ENCODE results near the gene RCC1.
"Not testable (repeated sequence)": the region's sequence is repeated elsewhere in the genome, so short reads cannot be mapped to it uniquely, and the experiment has no call there.

The RCC1 gene

DNA sequence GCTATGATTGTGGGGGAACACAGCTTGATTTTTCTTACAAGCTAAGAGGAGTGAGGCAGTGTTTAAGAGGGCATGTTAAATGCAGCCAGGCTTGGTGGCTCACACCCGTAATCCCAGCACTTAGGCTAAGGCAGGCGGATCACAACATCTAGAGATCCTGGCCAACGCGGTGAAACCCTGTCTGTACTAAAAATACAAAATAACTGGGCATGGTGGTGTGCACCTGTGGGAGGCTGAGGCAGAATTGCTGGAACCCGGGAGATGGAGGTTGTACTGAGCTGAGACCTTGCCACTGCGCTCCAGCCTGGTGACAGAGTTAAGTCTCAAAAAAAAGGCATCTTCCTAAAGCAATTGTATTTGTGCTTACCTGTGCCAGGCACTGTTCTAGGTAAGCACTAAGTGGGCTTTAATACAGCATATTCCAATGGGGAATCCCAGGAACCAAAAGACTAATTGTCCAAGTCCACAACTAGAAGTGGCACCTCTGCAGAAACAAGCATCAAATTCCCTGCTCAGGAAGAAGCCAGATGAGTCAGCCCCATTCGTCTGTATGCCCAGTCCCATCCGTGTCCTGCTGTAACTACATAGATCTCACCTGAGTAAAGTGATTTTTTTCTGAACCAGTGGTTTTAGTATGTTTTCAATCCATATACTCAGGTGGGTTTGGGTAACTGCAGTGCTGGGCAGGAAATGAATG lies 4.6 kb downstream of the RCC1 start:
- TF ChIP-seq CTCF (IDR thresholded peaks at IDR 0.05; ENCODE audit: low read length) (no peak), EZH2 (optimal IDR thresholded peaks at IDR 0.05; ENCODE audit: low read depth, low read length) (no peak), EZH2phosphoT487 (IDR thresholded peaks at IDR 0.05; ENCODE audit: low read length) (no peak)
- peak overlapping the region; percentile 12; the same call in 1 of the 2 replicates for H3K4me3 ChIP-seq (ENCODE audit: low read length)
- H3K9ac ChIP-seq (ENCODE audit: low read length), result peak overlapping the region; percentile 87; the same call in 1 of the 2 replicates
- H3K4me1 ChIP-seq (ENCODE audit: low read length), result peaks cover 23% of the 10 kb centered on the region
- H3K27me3 ChIP-seq (replicated peaks; ENCODE audit: insufficient read depth, low read length), result no peaks in the 10 kb centered on the region
- peak overlapping the region; percentile 84 for H3K27ac ChIP-seq (ENCODE audit: low read length)
- H3K9me3 ChIP-seq (replicated peaks; ENCODE audit: insufficient read depth, low read length), result no peaks in the 10 kb centered on the region
- peaks cover 86% of the 10 kb centered on the region for H3F3A ChIP-seq (ENCODE audit: insufficient read depth, low read length)
- H3K9me2 ChIP-seq (replicated peaks; ENCODE audit: insufficient read depth, low read length), result no peaks in the 10 kb centered on the region
- no peak overlapping the region for H2AFZ ChIP-seq (ENCODE audit: low read length)
- H3K79me2 ChIP-seq (ENCODE audit: low read length), result peaks cover 50% of the 10 kb centered on the region
- peak; percentile 38 for DNase-seq
- H3K36me3 ChIP-seq (replicated peaks; ENCODE audit: insufficient read depth, low read length), result peaks cover 31% of the 10 kb centered on the region
- peak overlapping the region; percentile 89; the same call in 1 of the 2 replicates for H3K4me2 ChIP-seq (ENCODE audit: low read depth, low read length)
- H4K20me1 ChIP-seq (ENCODE audit: insufficient read depth, low read length), result peaks cover 40% of the 10 kb centered on the region

GRCh38 chr1:28510970-28511440 lies 5.2 kb downstream of the RCC1 start:
- Histone ChIP-seq H3K9me2 (replicated peaks; ENCODE audit: insufficient read depth, low read length) (no peaks in the 10 kb centered on the region), H3K4me2 (ENCODE audit: low read depth, low read length) (peak overlapping the region; percentile 89; the same call in 1 of the 2 replicates), H3K79me2 (ENCODE audit: low read length) (peaks cover 48% of the 10 kb centered on the region), H3K4me3 (ENCODE audit: low read length) (no peak overlapping the region), H3K9ac (ENCODE audit: low read length) (no peak overlapping the region; the same call in 1 of the 2 replicates), H3K9me3 (replicated peaks; ENCODE audit: insufficient read depth, low read length) (no peaks in the 10 kb centered on the region), H3F3A (ENCODE audit: insufficient read depth, low read length) (peaks cover 90% of the 10 kb centered on the region), H2AFZ (ENCODE audit: low read length) (no peak overlapping the region), H4K20me1 (ENCODE audit: insufficient read depth, low read length) (peaks cover 40% of the 10 kb centered on the region), H3K27me3 (replicated peaks; ENCODE audit: insufficient read depth, low read length) (no peaks in the 10 kb centered on the region), H3K36me3 (replicated peaks; ENCODE audit: insufficient read depth, low read length) (peaks cover 31% of the 10 kb centered on the region), H3K4me1 (ENCODE audit: low read length) (peaks cover 23% of the 10 kb centered on the region), H3K27ac (ENCODE audit: low read length) (peak overlapping the region; percentile 84)
- peak; percentile 49 for DNase-seq
- TF ChIP-seq EZH2 (optimal IDR thresholded peaks at IDR 0.05; ENCODE audit: low read depth, low read length), result no peak
- TF ChIP-seq CTCF (IDR thresholded peaks at IDR 0.05; ENCODE audit: low read length), result no peak
- TF ChIP-seq EZH2phosphoT487 (IDR thresholded peaks at IDR 0.05; ENCODE audit: low read length), result no peak

DNA sequence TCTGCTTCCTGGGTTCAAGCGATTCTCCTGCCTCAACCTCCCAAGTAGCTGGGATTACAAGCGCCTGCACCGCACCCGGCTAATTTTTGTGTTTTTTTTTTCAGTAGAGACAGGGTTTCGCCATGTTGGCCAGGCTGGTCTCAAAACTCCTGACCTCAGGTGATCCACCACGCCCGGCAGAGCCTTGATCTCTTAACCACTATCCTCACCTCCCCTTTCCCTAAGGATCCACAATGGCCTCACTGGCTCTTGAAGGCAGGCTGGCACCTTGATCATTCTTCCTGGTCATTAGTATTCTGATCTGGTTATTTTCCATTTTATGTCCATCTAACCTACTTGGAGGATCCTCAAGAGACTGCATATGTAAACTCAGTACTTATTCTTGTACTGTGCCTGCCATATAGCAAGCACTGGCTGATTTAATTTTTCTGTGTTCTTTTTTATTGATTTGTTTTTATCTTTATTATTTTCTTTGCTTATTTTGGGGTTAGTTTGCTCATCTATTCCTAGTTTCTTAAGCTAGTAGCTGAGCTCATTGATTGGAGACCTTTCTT lies 6.3 kb downstream of the RCC1 start:
- Histone ChIP-seq H2AFZ (ENCODE audit: low read length) (no peak overlapping the region), H3K9me2 (replicated peaks; ENCODE audit: insufficient read depth, low read length) (no peaks in the 10 kb centered on the region), H3K4me2 (ENCODE audit: low read depth, low read length) (no peak overlapping the region), H3K79me2 (ENCODE audit: low read length) (peaks cover 36% of the 10 kb centered on the region), H3F3A (ENCODE audit: insufficient read depth, low read length) (peaks cover 89% of the 10 kb centered on the region), H4K20me1 (ENCODE audit: insufficient read depth, low read length) (peaks cover 40% of the 10 kb centered on the region), H3K27me3 (replicated peaks; ENCODE audit: insufficient read depth, low read length) (no peaks in the 10 kb centered on the region), H3K9me3 (replicated peaks; ENCODE audit: insufficient read depth, low read length) (no peaks in the 10 kb centered on the region), H3K4me1 (ENCODE audit: low read length) (peaks cover 23% of the 10 kb centered on the region), H3K27ac (ENCODE audit: low read length) (peak overlapping the region; percentile 5; the same call in 1 of the 2 replicates), H3K9ac (ENCODE audit: low read length) (no peak overlapping the region), H3K36me3 (replicated peaks; ENCODE audit: insufficient read depth, low read length) (peaks cover 25% of the 10 kb centered on the region), H3K4me3 (ENCODE audit: low read length) (no peak overlapping the region)
- TF ChIP-seq EZH2phosphoT487 (IDR thresholded peaks at IDR 0.05; ENCODE audit: low read length), result no peak
- TF ChIP-seq CTCF (IDR thresholded peaks at IDR 0.05; ENCODE audit: low read length), result no peak
- no peak for TF ChIP-seq EZH2 (optimal IDR thresholded peaks at IDR 0.05; ENCODE audit: low read depth, low read length)
- no peak for DNase-seq

DNA sequence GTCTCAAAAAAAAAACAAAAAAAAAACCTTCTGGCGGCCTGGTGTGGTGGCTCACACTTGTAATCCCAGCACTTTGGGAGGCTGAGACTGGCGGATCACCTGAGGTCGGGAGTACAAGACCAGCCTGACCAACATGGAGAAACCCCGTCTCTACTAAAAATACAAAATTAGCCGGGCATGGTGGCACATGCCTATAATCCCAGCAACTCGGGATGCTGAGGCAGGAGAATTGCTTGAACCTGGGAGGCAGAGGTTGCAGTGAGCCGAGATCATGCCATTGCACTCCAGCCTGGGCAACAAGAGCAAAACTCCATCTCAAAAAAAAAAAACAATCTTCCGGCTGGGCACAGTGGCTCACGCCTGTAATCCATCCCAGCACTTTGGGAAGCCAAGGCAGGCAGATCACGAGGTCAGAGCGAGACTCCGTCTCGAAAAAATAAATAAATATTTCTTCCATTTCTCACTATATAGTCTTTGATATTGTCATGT lies 8.6 kb downstream of the RCC1 start:
- H3K9me3 ChIP-seq (replicated peaks; ENCODE audit: insufficient read depth, low read length); H3K27ac ChIP-seq (ENCODE audit: low read length); H3K9me2 ChIP-seq (replicated peaks; ENCODE audit: insufficient read depth, low read length); H2AFZ ChIP-seq (ENCODE audit: low read length); H3K36me3 ChIP-seq (replicated peaks; ENCODE audit: insufficient read depth, low read length); H3K9ac ChIP-seq (ENCODE audit: low read length); DNase-seq; H3K4me3 ChIP-seq (ENCODE audit: low read length); H3K27me3 ChIP-seq (replicated peaks; ENCODE audit: insufficient read depth, low read length); H3K4me2 ChIP-seq (ENCODE audit: low read depth, low read length): not testable (repeated sequence)
- peaks cover 13% of the 10 kb centered on the region for H3K4me1 ChIP-seq (ENCODE audit: low read length)
- H3F3A ChIP-seq (ENCODE audit: insufficient read depth, low read length), result peaks cover 73% of the 10 kb centered on the region
- peaks cover 23% of the 10 kb centered on the region for H3K79me2 ChIP-seq (ENCODE audit: low read length)
- H4K20me1 ChIP-seq (ENCODE audit: insufficient read depth, low read length), result peaks cover 26% of the 10 kb centered on the region

Measured in MM.1S (cell line).